Myocyte (in vitro differentiated cells): ENCODE data around the gene ELMOD2. TPM values are rescaled to one million over a fixed set of nuclear protein-coding genes. Genes with fewer than 3 reads are reported as not detected.
"Not testable (repeated sequence)": the region's sequence is repeated elsewhere in the genome, so short reads cannot be mapped to it uniquely, and the experiment has no call there.

ENCODE experiments used
- DNase-seq: peaks from one replicate; pipeline ENCODE4 v3.0.0-alpha.2; 2012; ENCODE audit warnings: low read depth
- polyA plus RNA-seq: library from polyadenylated mRNA; unstranded; fragments of >200 nt; gene quantifications from one replicate; pipeline ENCODE4 v1.2.1, GENCODE V29; 2012; ENCODE audit warnings: missing spikeins
- total RNA-seq: library from RNA; depleted of rRNA; stranded (reverse); fragments of >200 nt; gene quantifications from 2 replicates; pipeline ENCODE4 v1.2.3, GENCODE V29; 2014

The ELMOD2 gene
- 45.4 and 56.5 TPM in 2 replicates for total RNA-seq
- polyA plus RNA-seq = 12.3 TPM

- DNase-seq = peak; percentile 99
These were observed at the start of gene ELMOD2 for GRCh38 chr4:140523857-140524742. Gene ELMOD2 (plus strand): TSS chr4:140524168. CDS start chr4:140525429, 1,261 bp downstream.

GRCh38 chr4:140483445-140483844, 40.5 kb upstream of the ELMOD2 start:
- DNase-seq = no peak

GRCh38 chr4:140485939-140486338, 38.0 kb upstream of the ELMOD2 start:
- no peak for DNase-seq

- no peak for DNase-seq
These were observed 26.6 kb upstream of the ELMOD2 start for GRCh38 chr4:140497405-140497746.

- DNase-seq = no peak
These were observed 26.0 kb upstream of the ELMOD2 start, which contains the start of gene MGAT4D for GRCh38 chr4:140497747-140498636. Gene MGAT4D (minus strand): TSS chr4:140498293. CDS start chr4:140498222, 71 bp downstream.

- DNase-seq = peak; percentile 7
These were observed 24.6 kb upstream of the ELMOD2 start for GRCh38 chr4:140499391-140499790.

GRCh38 chr4:140504261-140504660, 19.7 kb upstream of the ELMOD2 start:
- no peak for DNase-seq

GRCh38 chr4:140513765-140514164, 10.2 kb upstream of the ELMOD2 start:
- DNase-seq = not testable (repeated sequence)

GRCh38 chr4:140515423-140515822, 8.5 kb upstream of the ELMOD2 start:
- DNase-seq = no peak

- no peak for DNase-seq
These were observed 555 bp upstream of the ELMOD2 start for GRCh38 chr4:140523370-140523856.

GRCh38 chr4:140529434-140529833, 5.5 kb downstream of the ELMOD2 start:
- no peak for DNase-seq

- DNase-seq = no peak
These were observed 10.0 kb downstream of the ELMOD2 start for GRCh38 chr4:140533951-140534480.

GRCh38 chr4:140556372-140557085, 32.6 kb downstream of the ELMOD2 start:
- no peak for DNase-seq

GRCh38 chr4:140557831-140558435, 34.0 kb downstream of the ELMOD2 start:
- no peak for DNase-seq

- no peak for DNase-seq
These were observed 35.7 kb downstream of the ELMOD2 start for GRCh38 chr4:140559696-140560095.

- no peak for DNase-seq
These were observed 44.7 kb downstream of the ELMOD2 start, which contains the start of gene UCP1 for GRCh38 chr4:140568507-140569306. Gene UCP1 (minus strand): TSS chr4:140568961. CDS start chr4:140568729, 232 bp downstream.

- no peak for DNase-seq
These were observed 45.3 kb downstream of the ELMOD2 start for GRCh38 chr4:140569307-140569638.

- no peak for DNase-seq
These were observed 47.7 kb downstream of the ELMOD2 start for GRCh38 chr4:140571620-140572019.

- no peak for DNase-seq
These were observed 51.5 kb downstream of the ELMOD2 start for GRCh38 chr4:140575489-140575888.

- no peak for DNase-seq
These were observed 55.3 kb downstream of the ELMOD2 start for GRCh38 chr4:140579278-140579677.
